Calu3 (cell line): ENCODE results near the gene AGBL1. TPM values are rescaled to one million over a fixed set of nuclear protein-coding genes. Genes with fewer than 3 reads are reported as not detected.

ENCODE experiments used
- BruUV-seq: library from RNA; stranded (reverse); fragments of 400-500 nt; replicated peaks from 2 replicates; lab custom pipeline; 2021; lab: Mats Ljungman, UMichigan
- CTCF ChIA-PET: fragments of 300-600 bp; sonication (Branson Sonifier 250); formaldehyde crosslinking; loops from one replicate; lab custom pipeline; 2022; ENCODE audit warnings: antibody characterized with exemption; lab: Charles Lee
- DNase-seq: peaks from one replicate; pipeline ENCODE4 v3.0.0; 2022
- H3K27ac Mint-ChIP-seq: one replicate; pipeline ENCODE4 v1.8.0; 2022; ENCODE audit warnings: mixed read lengths; ENCODE audit not compliant: unreplicated experiment
- H3K27me3 Mint-ChIP-seq: one replicate; pipeline ENCODE4 v1.8.0; 2022; ENCODE audit warnings: mixed read lengths; ENCODE audit not compliant: unreplicated experiment
- H3K36me3 Mint-ChIP-seq: one replicate; pipeline ENCODE4 v1.8.0; 2022; ENCODE audit warnings: mild to moderate bottlenecking, moderate library complexity, mixed read lengths; ENCODE audit not compliant: insufficient read depth, unreplicated experiment
- H3K4me1 Mint-ChIP-seq: one replicate; pipeline ENCODE4 v1.8.0; 2022; ENCODE audit warnings: mild to moderate bottlenecking, low read depth, mixed read lengths; ENCODE audit not compliant: unreplicated experiment
- H3K4me3 Mint-ChIP-seq: one replicate; pipeline ENCODE4 v1.8.0; 2022; ENCODE audit warnings: mild to moderate bottlenecking, low read depth, moderate library complexity, mixed read lengths; ENCODE audit not compliant: unreplicated experiment
- H3K9me3 Mint-ChIP-seq: one replicate; pipeline ENCODE4 v1.8.0; 2022; ENCODE audit warnings: low read depth, mixed read lengths; ENCODE audit not compliant: unreplicated experiment
- intact Hi-C: fragments of 100-400 bp; cut with micrococcal nuclease; formaldehyde crosslinking; loops from one replicate; pipeline ENCODE4 v1.10.0; 2022; ENCODE audit not compliant: unreplicated experiment
- total RNA-seq: library from RNA; stranded (reverse); gene quantifications from 2 replicates; pipeline ENCODE4 v1.2.3, GENCODE V29; 2022
- TF ChIP-seq, protein P1 (sequence below): fragments of 200-600 bp; IDR thresholded peaks from one replicate; pipeline ENCODE4 v1.8.0; 2022; ENCODE audit warnings: antibody characterized with exemption; ENCODE audit not compliant: unreplicated experiment

AGBL1 gene
- total RNA-seq, 1 experiment from 2014 or later, result not detected

GRCh38 chr15:86403221-86403620 lies 323.6 kb downstream of the AGBL1 start:
- TF ChIP-seq, protein P1, sequence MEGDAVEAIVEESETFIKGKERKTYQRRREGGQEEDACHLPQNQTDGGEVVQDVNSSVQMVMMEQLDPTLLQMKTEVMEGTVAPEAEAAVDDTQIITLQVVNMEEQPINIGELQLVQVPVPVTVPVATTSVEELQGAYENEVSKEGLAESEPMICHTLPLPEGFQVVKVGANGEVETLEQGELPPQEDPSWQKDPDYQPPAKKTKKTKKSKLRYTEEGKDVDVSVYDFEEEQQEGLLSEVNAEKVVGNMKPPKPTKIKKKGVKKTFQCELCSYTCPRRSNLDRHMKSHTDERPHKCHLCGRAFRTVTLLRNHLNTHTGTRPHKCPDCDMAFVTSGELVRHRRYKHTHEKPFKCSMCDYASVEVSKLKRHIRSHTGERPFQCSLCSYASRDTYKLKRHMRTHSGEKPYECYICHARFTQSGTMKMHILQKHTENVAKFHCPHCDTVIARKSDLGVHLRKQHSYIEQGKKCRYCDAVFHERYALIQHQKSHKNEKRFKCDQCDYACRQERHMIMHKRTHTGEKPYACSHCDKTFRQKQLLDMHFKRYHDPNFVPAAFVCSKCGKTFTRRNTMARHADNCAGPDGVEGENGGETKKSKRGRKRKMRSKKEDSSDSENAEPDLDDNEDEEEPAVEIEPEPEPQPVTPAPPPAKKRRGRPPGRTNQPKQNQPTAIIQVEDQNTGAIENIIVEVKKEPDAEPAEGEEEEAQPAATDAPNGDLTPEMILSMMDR, result no peak
- DNase-seq, result no peak
- Mint-ChIP-seq H3K27me3 (no peaks in the 10 kb centered on the region), H3K27ac (no peak overlapping the region), H3K4me1 (no peaks in the 10 kb centered on the region), H3K36me3 (no peaks in the 10 kb centered on the region), H3K9me3 (peaks cover 14% of the 10 kb centered on the region), H3K4me3 (no peak overlapping the region)
- intact Hi-C loops, result no loop called here
- CTCF ChIA-PET, result no interaction called here
- no TSS peak for BruUV-seq

- H3K4me1 Mint-ChIP-seq, result no peaks in the 10 kb centered on the region
- no TSS peak for BruUV-seq
- H3K4me3 Mint-ChIP-seq, result no peak overlapping the region
- TF ChIP-seq, protein P1, result no peak
- no peaks in the 10 kb centered on the region for H3K27me3 Mint-ChIP-seq
- H3K27ac Mint-ChIP-seq, result no peak overlapping the region
- CTCF ChIA-PET, result no interaction called here
- H3K9me3 Mint-ChIP-seq, result peaks cover 14% of the 10 kb centered on the region
- H3K36me3 Mint-ChIP-seq, result no peaks in the 10 kb centered on the region
- intact Hi-C loops, result no loop called here
- DNase-seq, result no peak
These were observed 324.4 kb downstream of the AGBL1 start for GRCh38 chr15:86403914-86404583.

DNA sequence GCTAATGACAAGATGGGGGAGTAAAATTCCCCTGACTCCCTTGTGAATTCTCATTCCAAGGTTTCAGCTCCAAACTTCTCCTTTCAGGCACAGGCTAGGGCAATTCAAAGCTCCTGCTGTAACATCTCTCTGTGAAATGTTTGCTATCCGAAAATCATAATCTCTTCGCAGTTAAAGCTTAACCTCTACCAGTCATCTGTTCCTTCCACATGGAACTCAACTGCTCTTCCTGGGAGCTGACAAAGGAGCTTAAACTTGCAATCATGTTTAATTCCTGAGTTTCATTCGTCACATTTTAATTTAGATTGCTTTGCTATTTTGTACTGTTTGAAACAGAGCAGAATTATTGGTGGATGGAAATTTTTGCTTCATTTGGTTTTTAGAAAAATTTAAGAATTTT lies 328.6 kb downstream of the AGBL1 start:
- DNase-seq, result no peak
- CTCF ChIA-PET, result no interaction called here
- Mint-ChIP-seq H3K4me3 (no peak overlapping the region), H3K4me1 (no peaks in the 10 kb centered on the region), H3K27ac (no peak overlapping the region), H3K36me3 (no peaks in the 10 kb centered on the region), H3K9me3 (peaks cover 3% of the 10 kb centered on the region), H3K27me3 (no peaks in the 10 kb centered on the region)
- BruUV-seq, result no TSS peak
- intact Hi-C loops, result no loop called here
- TF ChIP-seq, protein P1, result no peak

GRCh38 chr15:86411916-86412315 lies 332.2 kb downstream of the AGBL1 start:
- CTCF ChIA-PET, result no interaction called here
- Mint-ChIP-seq H3K9me3 (peaks cover 6% of the 10 kb centered on the region), H3K4me3 (no peak overlapping the region), H3K27me3 (no peaks in the 10 kb centered on the region), H3K4me1 (no peaks in the 10 kb centered on the region), H3K27ac (no peak overlapping the region), H3K36me3 (no peaks in the 10 kb centered on the region)
- TF ChIP-seq, protein P1, result no peak
- DNase-seq, result no peak
- intact Hi-C loops, result no loop called here
- BruUV-seq, result no TSS peak
